MCF 10A (cell line): ENCODE data around the gene RHBDD3. TPM values are rescaled to one million over a fixed set of nuclear protein-coding genes. Genes with fewer than 3 reads are reported as not detected.
"Not testable (repeated sequence)": the region's sequence is repeated elsewhere in the genome, so short reads cannot be mapped to it uniquely, and the experiment has no call there.

Experiments used
- BruUV-seq: library from RNA; stranded (reverse); fragments of 400-500 nt; replicated peaks from 2 replicates; lab custom pipeline; 2021; lab: Mats Ljungman, UMichigan
- CTCF ChIA-PET: fragments of 300-600 bp; sonication (Branson Sonifier 250); formaldehyde crosslinking; extraction: SDS; loops from one replicate; lab custom pipeline; 2021; ENCODE audit warnings: antibody characterized with exemption, inconsistent platforms; lab: Yijun Ruan, JAX
- POLR2A ChIA-PET: fragments of 300-600, 350-650 bp; sonication (Branson Sonifier 250); formaldehyde crosslinking; extraction: SDS; loops from one replicate; lab custom pipeline; 2020; ENCODE audit warnings: antibody characterized with exemption, inconsistent platforms; lab: Yijun Ruan, JAX
- DNase-seq: peaks from one replicate; pipeline ENCODE4 v3.0.0-alpha.2; 2018; ENCODE audit not compliant: unreplicated experiment
- H3K27ac Mint-ChIP-seq: one replicate; pipeline ENCODE4 v1.8.0; 2022; ENCODE audit warnings: mild to moderate bottlenecking, low read depth, mixed read lengths; ENCODE audit not compliant: unreplicated experiment
- H3K27me3 Mint-ChIP-seq: one replicate; pipeline ENCODE4 v1.8.0; 2022; ENCODE audit warnings: mixed read lengths; ENCODE audit not compliant: insufficient read depth, unreplicated experiment
- H3K36me3 Mint-ChIP-seq: one replicate; pipeline ENCODE4 v1.8.0; 2022; ENCODE audit warnings: mild to moderate bottlenecking, moderate library complexity, mixed read lengths; ENCODE audit not compliant: insufficient read depth, unreplicated experiment
- H3K4me1 Mint-ChIP-seq: one replicate; pipeline ENCODE4 v1.8.0; 2022; ENCODE audit warnings: mixed read lengths; ENCODE audit not compliant: insufficient read depth, unreplicated experiment
- H3K4me3 Mint-ChIP-seq: one replicate; pipeline ENCODE4 v1.8.0; 2022; ENCODE audit warnings: mild to moderate bottlenecking, moderate library complexity, mixed read lengths; ENCODE audit not compliant: unreplicated experiment
- H3K9me3 Mint-ChIP-seq: one replicate; pipeline ENCODE4 v1.8.0; 2022; ENCODE audit warnings: mixed read lengths; ENCODE audit not compliant: unreplicated experiment
- intact Hi-C: fragments of 100-400 bp; cut with micrococcal nuclease; formaldehyde crosslinking; loops from 2 replicates; pipeline ENCODE4 v1.14.1; 2022
- total RNA-seq: library from RNA; stranded (reverse); gene quantifications from 2 replicates; pipeline ENCODE4 v1.2.3, GENCODE V29; 2022
- TF ChIP-seq, protein P1 (sequence below): fragments of 200-600 bp; IDR thresholded peaks from one replicate; pipeline ENCODE4 v1.8.0; 2022; ENCODE audit warnings: antibody characterized with exemption, mild to moderate bottlenecking; ENCODE audit not compliant: unreplicated experiment

RHBDD3 gene
- total RNA-seq, 1 experiment from 2014 or later, result 32.5 TPM

GRCh38 chr22:29219881-29220670 lies 47.7 kb downstream of the RHBDD3 start:
- TF ChIP-seq, protein P1, sequence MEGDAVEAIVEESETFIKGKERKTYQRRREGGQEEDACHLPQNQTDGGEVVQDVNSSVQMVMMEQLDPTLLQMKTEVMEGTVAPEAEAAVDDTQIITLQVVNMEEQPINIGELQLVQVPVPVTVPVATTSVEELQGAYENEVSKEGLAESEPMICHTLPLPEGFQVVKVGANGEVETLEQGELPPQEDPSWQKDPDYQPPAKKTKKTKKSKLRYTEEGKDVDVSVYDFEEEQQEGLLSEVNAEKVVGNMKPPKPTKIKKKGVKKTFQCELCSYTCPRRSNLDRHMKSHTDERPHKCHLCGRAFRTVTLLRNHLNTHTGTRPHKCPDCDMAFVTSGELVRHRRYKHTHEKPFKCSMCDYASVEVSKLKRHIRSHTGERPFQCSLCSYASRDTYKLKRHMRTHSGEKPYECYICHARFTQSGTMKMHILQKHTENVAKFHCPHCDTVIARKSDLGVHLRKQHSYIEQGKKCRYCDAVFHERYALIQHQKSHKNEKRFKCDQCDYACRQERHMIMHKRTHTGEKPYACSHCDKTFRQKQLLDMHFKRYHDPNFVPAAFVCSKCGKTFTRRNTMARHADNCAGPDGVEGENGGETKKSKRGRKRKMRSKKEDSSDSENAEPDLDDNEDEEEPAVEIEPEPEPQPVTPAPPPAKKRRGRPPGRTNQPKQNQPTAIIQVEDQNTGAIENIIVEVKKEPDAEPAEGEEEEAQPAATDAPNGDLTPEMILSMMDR, result no peak
- no peaks in the 10 kb centered on the region for H3K4me1 Mint-ChIP-seq
- H3K9me3 Mint-ChIP-seq, result no peaks in the 10 kb centered on the region
- CTCF ChIA-PET, result interaction anchor here (0.5 kb wide), 1 partner anchor 22 kb away, joined by 5 read pairs; no protein-coding TSS in a partner anchor
- POLR2A ChIA-PET, result interaction anchor here (0.6 to 1.7 kb wide), 3 partner anchors 26 to 826 kb away, joined by 3 read pairs; no protein-coding TSS in a partner anchor
- no peak overlapping the region for H3K27ac Mint-ChIP-seq
- no peak overlapping the region for H3K4me3 Mint-ChIP-seq
- H3K36me3 Mint-ChIP-seq, result peaks cover 7% of the 10 kb centered on the region
- H3K27me3 Mint-ChIP-seq, result no peaks in the 10 kb centered on the region
- no TSS peak for BruUV-seq
- intact Hi-C loops, result no loop called here
- DNase-seq, result no peak

DNA sequence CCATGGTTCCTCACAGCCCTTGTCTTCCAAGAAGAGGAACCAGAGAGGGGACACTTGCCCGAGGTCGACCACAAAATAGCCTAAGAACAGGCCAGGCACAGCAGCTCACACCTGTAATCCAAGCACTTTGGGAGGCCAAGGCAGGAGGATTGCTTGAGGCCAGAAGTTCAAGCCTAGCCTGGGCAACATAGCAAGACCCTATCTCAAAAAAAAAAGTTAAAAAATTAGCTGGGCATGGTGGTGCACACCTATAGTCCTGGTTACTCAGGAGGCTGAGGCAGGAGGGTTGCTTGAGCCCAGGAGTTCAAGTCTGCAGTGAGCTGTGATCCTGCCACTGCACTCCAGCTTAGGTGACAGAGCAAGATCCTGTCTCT lies 48.4 kb downstream of the RHBDD3 start:
- CTCF ChIA-PET, DNase-seq, H3K9me3 Mint-ChIP-seq, H3K4me3 Mint-ChIP-seq, H3K27ac Mint-ChIP-seq, H3K4me1 Mint-ChIP-seq, H3K27me3 Mint-ChIP-seq, H3K36me3 Mint-ChIP-seq, intact Hi-C loops, BruUV-seq: not testable (repeated sequence)
- POLR2A ChIA-PET, result interaction anchor here (1.7 kb wide), 1 partner anchor 27 kb away, joined by 3 read pairs; no protein-coding TSS in a partner anchor

DNA sequence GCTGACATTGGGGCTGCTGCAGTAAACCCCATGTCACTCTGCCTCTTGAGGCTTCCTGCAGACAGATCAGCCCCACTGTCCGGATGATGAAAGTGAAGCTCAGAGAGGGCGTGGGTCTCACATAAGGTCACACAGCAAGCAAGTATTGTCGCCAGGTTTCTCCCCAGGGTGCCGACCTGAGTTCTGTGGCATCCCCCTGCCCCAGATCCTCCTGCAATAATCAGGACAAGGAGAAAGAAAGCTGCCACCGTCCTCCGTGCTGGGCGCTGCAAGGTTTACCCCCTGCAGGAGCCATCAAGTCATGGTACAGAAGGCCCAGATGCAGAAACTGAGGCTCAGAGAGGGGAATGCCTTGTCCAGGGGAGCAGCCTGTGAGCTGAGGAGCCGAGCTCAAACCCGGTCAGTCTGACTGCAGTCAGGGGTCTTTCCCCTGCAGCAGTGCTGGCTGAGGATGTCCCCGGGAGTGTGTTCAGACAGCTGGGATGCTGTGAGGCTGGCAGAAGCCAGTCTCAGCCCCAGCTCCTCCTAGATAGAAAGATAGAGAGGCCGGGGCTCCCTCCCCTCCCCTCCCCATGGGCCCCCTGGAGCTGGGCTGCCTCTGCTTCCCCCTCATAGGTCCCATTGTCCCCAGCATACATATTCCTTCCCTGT lies 48.9 kb downstream of the RHBDD3 start:
- H3K4me3 Mint-ChIP-seq, result no peak overlapping the region
- H3K27ac Mint-ChIP-seq, result no peak overlapping the region
- no peak for DNase-seq
- BruUV-seq, result no TSS peak
- intact Hi-C loops, result no loop called here
- CTCF ChIA-PET, result no interaction called here
- TF ChIP-seq, protein P1, result no peak
- POLR2A ChIA-PET, result interaction anchor here (1.7 kb wide), 1 partner anchor 27 kb away, joined by 3 read pairs; no protein-coding TSS in a partner anchor
- no peaks in the 10 kb centered on the region for H3K4me1 Mint-ChIP-seq
- H3K9me3 Mint-ChIP-seq, result no peaks in the 10 kb centered on the region
- H3K36me3 Mint-ChIP-seq, result peaks cover 7% of the 10 kb centered on the region
- H3K27me3 Mint-ChIP-seq, result no peaks in the 10 kb centered on the region

GRCh38 chr22:29217827-29218757 lies 49.7 kb downstream of the RHBDD3 start:
- no peak for DNase-seq
- CTCF ChIA-PET, result interaction anchor here (1.0 kb wide), 1 partner anchor 28 kb away, joined by 3 read pairs; no protein-coding TSS in a partner anchor
- BruUV-seq, result no TSS peak
- Mint-ChIP-seq H3K4me3 (no peak overlapping the region), H3K9me3 (no peaks in the 10 kb centered on the region), H3K36me3 (peaks cover 4% of the 10 kb centered on the region), H3K27me3 (no peaks in the 10 kb centered on the region), H3K27ac (no peak overlapping the region), H3K4me1 (no peaks in the 10 kb centered on the region)
- intact Hi-C loops, result no loop called here
- POLR2A ChIA-PET, result no interaction called here
- TF ChIP-seq, protein P1, result no peak
